GM12878 (cell line): ENCODE results near the gene ERICH2. TPM values are rescaled to one million over a fixed set of nuclear protein-coding genes. Genes with fewer than 3 reads are reported as not detected.

ENCODE experiments used
- ATAC-seq: fragments of 200-7000 bp; cut with Tn5 transposase; 3 replicates; pipeline ENCODE4 v1.9.1; 2020; ENCODE audit warnings: mild to moderate bottlenecking, moderate library complexity
- BruUV-seq: library from RNA; stranded (reverse); fragments of 400-500 nt; replicated peaks from 2 replicates; lab custom pipeline; 2021; lab: Mats Ljungman, UMichigan
- CTCF ChIA-PET: fragments of 300-600 bp; sonication (Branson Sonifier 250); formaldehyde crosslinking; extraction: SDS; loops from one replicate; lab custom pipeline; 2021; ENCODE audit warnings: inconsistent platforms; lab: Yijun Ruan, JAX
- POLR2A ChIA-PET: fragments of 350-600 bp; formaldehyde crosslinking; extraction: SDS; loops from one replicate; lab custom pipeline; 2021; ENCODE audit warnings: inconsistent platforms; lab: Charles Lee
- RAD21 ChIA-PET: fragments of 300-600 bp; sonication (Branson Sonifier 250); formaldehyde crosslinking; loops from one replicate; lab custom pipeline; 2023; ENCODE audit warnings: antibody characterized with exemption; ENCODE audit not compliant: unreplicated experiment; lab: Charles Lee
- SMC1A ChIA-PET: fragments of 300-600 bp; sonication (Branson Sonifier 250); formaldehyde crosslinking; loops from one replicate; lab custom pipeline; 2023; ENCODE audit not compliant: unreplicated experiment, uncharacterized antibody; lab: Charles Lee
- DNase-seq: peaks from one replicate; pipeline ENCODE4 v3.0.0-alpha.2; 2011; ENCODE audit warnings: low read depth, low spot score
- FAIRE-seq: peaks from 3 replicates; lab custom pipeline; 2011; peaks lifted over from hg19 to GRCh38; lab: Jason Lieb, UNC
- H2AFZ ChIP-seq: 2 replicates; pipeline ENCODE4 v1.6.0; 2011; ENCODE audit warnings: low read depth, low read length, control low read depth; ENCODE audit not compliant: control insufficient read depth
- H3K27ac ChIP-seq: 2 replicates; pipeline ENCODE4 v1.5.1; 2011; ENCODE audit warnings: control low read depth; ENCODE audit not compliant: control insufficient read depth, insufficient read depth
- H3K27me3 ChIP-seq, 2 experiments: replicated peaks in 1 of 2; 2 replicates each; pipeline versions ENCODE4 v1.6.0 to v1.6.1; 2011; ENCODE audit warnings: low read length in 1 of 2; ENCODE audit not compliant: control insufficient read depth in 2 of 2, insufficient read depth in 2 of 2
- H3K36me3 ChIP-seq, 2 experiments: 2 replicates each; pipeline ENCODE4 v1.5.1; 2011; ENCODE audit warnings: low read length in 1 of 2; ENCODE audit not compliant: control insufficient read depth in 2 of 2, insufficient read depth in 2 of 2
- H3K4me1 ChIP-seq: 2 replicates; pipeline ENCODE4 v1.6.1; 2011; ENCODE audit warnings: mild to moderate bottlenecking, low read length, moderate library complexity, mixed read lengths; ENCODE audit not compliant: control insufficient read depth, insufficient read depth
- H3K4me2 ChIP-seq: 2 replicates; pipeline ENCODE4 v1.6.0; 2011; ENCODE audit warnings: control low read depth; ENCODE audit not compliant: control insufficient read depth, insufficient read depth
- H3K4me3 ChIP-seq: fragments of 200-600 bp; sonication (generic); 2 replicates; pipeline ENCODE4 v1.5.1; 2016
- H3K79me2 ChIP-seq: 2 replicates; pipeline ENCODE4 v1.6.0; 2011; ENCODE audit warnings: low read length; ENCODE audit not compliant: control insufficient read depth, insufficient read depth
- H3K9ac ChIP-seq: 2 replicates; pipeline ENCODE4 v1.8.0; 2011; ENCODE audit warnings: low read length, control low read depth, mixed read lengths; ENCODE audit not compliant: control insufficient read depth, insufficient read depth
- H3K9me3 ChIP-seq: replicated peaks from 3 replicates; pipeline ENCODE4 v1.5.1; 2011; ENCODE audit warnings: mild to moderate bottlenecking, low read length; ENCODE audit not compliant: control insufficient read depth, insufficient read depth
- H4K20me1 ChIP-seq: 2 replicates; pipeline ENCODE4 v1.6.0; 2011; ENCODE audit not compliant: control insufficient read depth, insufficient read depth
- MEF2B ChIP-seq: fragments of 450-650 bp; IDR thresholded peaks from 2 replicates; pipeline ENCODE4 v1.6.1; 2018; ENCODE audit warnings: mild to moderate bottlenecking, moderate library complexity; ENCODE audit not compliant: partially characterized antibody, poor library complexity, severe bottlenecking
- RAD21 ChIP-seq: IDR thresholded peaks from 2 replicates; pipeline ENCODE4 v1.6.1; 2011; ENCODE audit warnings: mild to moderate bottlenecking, low read depth, low read length, moderate library complexity; ENCODE audit not compliant: insufficient read depth
- SMC3 ChIP-seq: IDR thresholded peaks from 2 replicates; pipeline ENCODE4 v1.6.1; 2011; ENCODE audit warnings: low read length, improper control_type of control experiment, borderline replicate concordance
- YY1 ChIP-seq: IDR thresholded peaks from 2 replicates; pipeline ENCODE4 v1.6.1; 2011; ENCODE audit warnings: low read depth, mild to moderate bottlenecking, low read length
- WGBS: methylation state at CpG from one replicate; pipeline ENCODE4 v1.1.6; 2016; ENCODE audit warnings: low lambda C conversion rate; ENCODE audit not compliant: insufficient replicate concordance, insufficient coverage; ENCODE audit errors: missing lambda C conversion rate; 5-methylcytosine and 5-hydroxymethylcytosine counted together
- in situ Hi-C: fragments of 300-500 bp; cut with MboI; formaldehyde crosslinking; loops from 9 replicates; pipeline ENCODE4 v1.14.3; 2018; ENCODE audit warnings: mixed read lengths
- intact Hi-C: fragments of 100-400 bp; cut with micrococcal nuclease; formaldehyde crosslinking; loops from one replicate; pipeline ENCODE4 v1.14.2; 2022; ENCODE audit not compliant: unreplicated experiment
- polyA plus RNA-seq, 11 experiments: library from polyadenylated mRNA; depleted of rRNA in 4 of 11; unstranded in 6 of 11; stranded (reverse) in 5 of 11; fragments of >200 nt; fragmentation: Nextera tagmentation in 4 of 11; fragmentation: Illumina TruSeq in 1 of 11; extraction: Ambion mirVana in 4 of 11; extraction: Trizol in 1 of 11; gene quantifications; 1 replicate in 1 of 11; 2 replicates in 10 of 11; pipeline versions ENCODE4 v1.2.1 to v1.2.3, GENCODE V29; 2011 to 2016; ENCODE audit warnings: inconsistent platforms in 2 of 11, missing spikeins in 2 of 11, low read depth in 1 of 11
- total RNA-seq, 4 experiments: library from RNA; depleted of rRNA in 3 of 4; stranded (reverse); fragments of >200 nt in 3 of 4; fragmentation: Illumina TruSeq in 1 of 4; extraction: Trizol in 1 of 4; gene quantifications; 2 replicates each; pipeline versions ENCODE4 v1.2.1 to v1.2.3, GENCODE V29; 2013 to 2021
- TF ChIP-seq, protein P1 (sequence below): fragments of 450-650 bp; IDR thresholded peaks from 2 replicates; pipeline ENCODE4 v1.6.1; 2017; ENCODE audit warnings: mild to moderate bottlenecking, low read depth, inconsistent platforms; ENCODE audit not compliant: poor library complexity, severe bottlenecking
- TF ChIP-seq, protein P2 (sequence below): fragments of 450-650 bp; IDR thresholded peaks from 2 replicates; pipeline ENCODE4 v1.6.1; 2016; ENCODE audit warnings: mild to moderate bottlenecking
- TF ChIP-seq, protein P3 (sequence below), 3 experiments: IDR thresholded peaks in 2 of 3; conservative IDR thresholded peaks in 1 of 3; 2 replicates each; pipeline ENCODE4 v1.5.1; 2011; ENCODE audit warnings: low read depth in 3 of 3, low read length in 3 of 3, mild to moderate bottlenecking in 3 of 3, control low read depth in 2 of 3, moderate library complexity in 2 of 3, inconsistent platforms in 1 of 3, mixed read lengths in 1 of 3; ENCODE audit not compliant: control insufficient read depth in 2 of 3, insufficient read depth in 1 of 3; ENCODE audit errors: extremely low read depth in 1 of 3

Gene ERICH2
- total and polyA plus RNA-seq, 10 of the 15 experiments (the other 5 are each of a cell fraction or from before 2014, with no cell fraction given), result not detected

DNA sequence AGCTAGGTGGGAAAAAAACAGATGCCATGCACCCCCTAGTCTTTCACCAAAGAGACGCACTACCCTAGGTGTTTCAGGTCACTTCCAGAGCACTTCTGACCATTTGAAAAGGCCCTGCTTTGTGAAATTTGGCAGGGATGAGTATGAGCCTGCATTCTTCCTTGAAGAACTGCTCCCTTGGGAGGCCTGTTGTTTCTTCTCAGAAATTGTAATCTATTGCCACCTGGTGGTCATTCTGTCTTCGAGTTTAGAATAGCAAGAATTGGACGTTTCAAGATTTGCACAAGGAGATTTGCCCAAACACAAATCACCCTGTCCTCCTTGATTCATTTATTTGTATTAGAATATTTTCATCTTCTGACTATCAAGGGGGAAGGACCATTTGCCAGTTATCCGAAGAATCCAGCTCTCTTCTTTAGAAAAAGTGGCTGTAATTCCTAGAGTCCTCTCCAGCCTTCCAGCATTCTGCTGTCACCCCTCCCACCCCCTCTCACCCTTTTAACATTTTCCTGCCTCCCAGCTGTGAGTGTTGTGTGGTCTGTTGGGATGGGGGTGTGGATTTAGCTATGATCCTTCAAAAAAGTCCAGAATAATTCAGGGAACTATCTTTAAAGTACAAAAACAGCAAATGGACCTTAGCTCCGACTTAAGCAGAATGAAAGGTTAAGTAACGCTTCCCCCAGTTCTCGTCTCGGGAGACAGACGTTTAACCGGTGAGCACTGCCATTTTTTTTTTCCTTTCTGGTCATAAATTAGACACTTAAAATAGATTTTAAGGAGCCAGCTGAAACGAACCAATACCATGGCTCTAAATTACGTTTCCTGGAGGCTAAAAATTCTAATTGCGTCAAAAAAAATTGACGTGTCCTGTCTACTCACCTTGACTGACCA is 42.8 kb downstream of the ERICH2 start:
- no peak for FAIRE-seq
- TF ChIP-seq RAD21, result peak; percentile 92
- TF ChIP-seq, protein P1, sequence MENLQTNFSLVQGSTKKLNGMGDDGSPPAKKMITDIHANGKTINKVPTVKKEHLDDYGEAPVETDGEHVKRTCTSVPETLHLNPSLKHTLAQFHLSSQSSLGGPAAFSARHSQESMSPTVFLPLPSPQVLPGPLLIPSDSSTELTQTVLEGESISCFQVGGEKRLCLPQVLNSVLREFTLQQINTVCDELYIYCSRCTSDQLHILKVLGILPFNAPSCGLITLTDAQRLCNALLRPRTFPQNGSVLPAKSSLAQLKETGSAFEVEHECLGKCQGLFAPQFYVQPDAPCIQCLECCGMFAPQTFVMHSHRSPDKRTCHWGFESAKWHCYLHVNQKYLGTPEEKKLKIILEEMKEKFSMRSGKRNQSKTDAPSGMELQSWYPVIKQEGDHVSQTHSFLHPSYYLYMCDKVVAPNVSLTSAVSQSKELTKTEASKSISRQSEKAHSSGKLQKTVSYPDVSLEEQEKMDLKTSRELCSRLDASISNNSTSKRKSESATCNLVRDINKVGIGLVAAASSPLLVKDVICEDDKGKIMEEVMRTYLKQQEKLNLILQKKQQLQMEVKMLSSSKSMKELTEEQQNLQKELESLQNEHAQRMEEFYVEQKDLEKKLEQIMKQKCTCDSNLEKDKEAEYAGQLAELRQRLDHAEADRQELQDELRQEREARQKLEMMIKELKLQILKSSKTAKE, result no peak
- 0 out of 2 replicates have a peak, but pooled peaks have one; percentile 10 for TF ChIP-seq YY1
- peak; percentile 93; the same call in 1 of the 2 replicates for TF ChIP-seq SMC3
- peak; percentile 95 for TF ChIP-seq MEF2B
- TF ChIP-seq, protein P2, sequence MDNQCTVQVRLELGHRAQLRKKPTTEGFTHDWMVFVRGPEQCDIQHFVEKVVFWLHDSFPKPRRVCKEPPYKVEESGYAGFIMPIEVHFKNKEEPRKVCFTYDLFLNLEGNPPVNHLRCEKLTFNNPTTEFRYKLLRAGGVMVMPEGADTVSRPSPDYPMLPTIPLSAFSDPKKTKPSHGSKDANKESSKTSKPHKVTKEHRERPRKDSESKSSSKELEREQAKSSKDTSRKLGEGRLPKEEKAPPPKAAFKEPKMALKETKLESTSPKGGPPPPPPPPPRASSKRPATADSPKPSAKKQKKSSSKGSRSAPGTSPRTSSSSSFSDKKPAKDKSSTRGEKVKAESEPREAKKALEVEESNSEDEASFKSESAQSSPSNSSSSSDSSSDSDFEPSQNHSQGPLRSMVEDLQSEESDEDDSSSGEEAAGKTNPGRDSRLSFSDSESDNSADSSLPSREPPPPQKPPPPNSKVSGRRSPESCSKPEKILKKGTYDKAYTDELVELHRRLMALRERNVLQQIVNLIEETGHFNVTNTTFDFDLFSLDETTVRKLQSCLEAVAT, result no peak
- TF ChIP-seq, protein P3, sequence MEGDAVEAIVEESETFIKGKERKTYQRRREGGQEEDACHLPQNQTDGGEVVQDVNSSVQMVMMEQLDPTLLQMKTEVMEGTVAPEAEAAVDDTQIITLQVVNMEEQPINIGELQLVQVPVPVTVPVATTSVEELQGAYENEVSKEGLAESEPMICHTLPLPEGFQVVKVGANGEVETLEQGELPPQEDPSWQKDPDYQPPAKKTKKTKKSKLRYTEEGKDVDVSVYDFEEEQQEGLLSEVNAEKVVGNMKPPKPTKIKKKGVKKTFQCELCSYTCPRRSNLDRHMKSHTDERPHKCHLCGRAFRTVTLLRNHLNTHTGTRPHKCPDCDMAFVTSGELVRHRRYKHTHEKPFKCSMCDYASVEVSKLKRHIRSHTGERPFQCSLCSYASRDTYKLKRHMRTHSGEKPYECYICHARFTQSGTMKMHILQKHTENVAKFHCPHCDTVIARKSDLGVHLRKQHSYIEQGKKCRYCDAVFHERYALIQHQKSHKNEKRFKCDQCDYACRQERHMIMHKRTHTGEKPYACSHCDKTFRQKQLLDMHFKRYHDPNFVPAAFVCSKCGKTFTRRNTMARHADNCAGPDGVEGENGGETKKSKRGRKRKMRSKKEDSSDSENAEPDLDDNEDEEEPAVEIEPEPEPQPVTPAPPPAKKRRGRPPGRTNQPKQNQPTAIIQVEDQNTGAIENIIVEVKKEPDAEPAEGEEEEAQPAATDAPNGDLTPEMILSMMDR (IDR thresholded peaks at IDR 0.05 in 2 of 3, conservative IDR thresholded peaks at IDR 0.05 in 1 of 3; ENCODE audit: control insufficient read depth in 2 of 3, extremely low read depth in 1 of 3, insufficient read depth in 1 of 3, low read depth in 3 of 3, low read length in 3 of 3), result peak; percentile 51 to 74 (median 62); a peak in 5 of 6 replicates
- TF ChIP-seq, all 136 proteins: peak for 5

More for the DNA sequence above, 42.8 kb downstream of the ERICH2 start:
- H3K4me1 ChIP-seq, result peaks cover 6% of the 10 kb centered on the region
- H3K27me3 ChIP-seq, result peaks cover 5 to 16% of the 10 kb centered on the region in 2 experiments; a peak in 3 of 4 replicates
- RAD21 ChIA-PET, result interaction anchor here (0.8 to 5.7 kb wide), 22 partner anchors 9 to 576 kb away, joined by 3 to 36 read pairs (median 4); no protein-coding TSS in a partner anchor
- CTCF ChIA-PET, result interaction anchor here (0.6 to 6.4 kb wide), 65 partner anchors 8 to 881 kb away, joined by 3 to 67 read pairs (median 4); partner anchors contain the start of gene ERICH2
- DNase-seq, result no peak
- WGBS, result under 1% methylated on average over 14 of the region's 14 CpGs
- BruUV-seq, result no TSS peak
- H3K9me3 ChIP-seq, result no peaks in the 10 kb centered on the region
- no peaks in the 10 kb centered on the region for H3K36me3 ChIP-seq
- no peak overlapping the region for H2AFZ ChIP-seq
- no peak overlapping the region for H3K9ac ChIP-seq
- H3K79me2 ChIP-seq, result no peaks in the 10 kb centered on the region
- no peak overlapping the region for H3K4me2 ChIP-seq
- in situ Hi-C loops (loop anchor here (5.0 kb wide), 2 partner anchors 451 to 576 kb away; no protein-coding TSS in a partner anchor), intact Hi-C loops (loop anchor here (1.0 to 10.0 kb wide), 4 partner anchors 101 to 577 kb away; no protein-coding TSS in a partner anchor)
- H3K4me3 ChIP-seq, result no peak overlapping the region
- no peaks in the 10 kb centered on the region for H4K20me1 ChIP-seq
- ATAC-seq, result 0 out of 3 replicates have a peak, but pooled peaks have one; percentile 10
- H3K27ac ChIP-seq, result no peak overlapping the region
- POLR2A ChIA-PET, result interaction anchor here (0.6 kb wide), 1 partner anchor 731 kb away, joined by 3 read pairs; no protein-coding TSS in a partner anchor
- SMC1A ChIA-PET, result interaction anchor here (0.6 to 8.5 kb wide), 34 partner anchors 8 to 881 kb away, joined by 3 to 53 read pairs (median 4); no protein-coding TSS in a partner anchor
